ENCODE data around the gene OGFR.

DNA sequence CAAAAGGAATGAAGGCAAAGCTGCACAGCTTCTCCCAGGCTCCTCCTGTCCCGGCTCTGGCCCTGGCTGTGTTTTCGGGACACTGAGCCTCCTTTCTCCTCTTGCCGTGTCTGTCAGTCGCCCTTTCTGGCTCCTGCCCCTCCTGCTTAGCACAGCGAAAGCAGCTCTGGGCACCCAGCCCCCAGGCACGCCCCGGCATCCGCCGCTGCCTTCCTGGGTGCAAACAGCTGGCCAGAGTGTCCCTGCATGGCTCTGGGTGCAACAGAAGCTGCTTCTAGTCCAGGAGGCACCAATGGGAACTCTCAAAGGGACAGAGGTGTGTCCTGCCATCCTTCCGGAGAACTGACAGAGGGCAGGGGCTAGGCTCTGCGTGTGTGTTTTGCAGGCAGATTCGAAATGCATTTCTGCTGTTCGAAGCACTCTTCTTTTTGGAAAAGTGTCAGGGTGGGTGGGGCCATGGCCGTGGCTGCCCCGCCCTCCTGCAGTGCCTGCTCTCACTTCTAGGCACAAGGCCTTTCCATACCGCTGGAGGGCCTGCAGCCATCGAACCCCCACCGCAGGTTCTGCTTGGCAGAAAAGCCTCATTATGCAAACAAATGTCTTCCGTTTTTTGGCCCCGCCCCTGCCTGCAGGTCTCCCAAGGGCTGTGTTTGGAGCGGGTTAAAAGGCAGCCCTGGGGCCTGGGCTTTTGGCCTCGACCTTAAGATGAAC lies 27.7 kb downstream of the OGFR start:
- TF ChIP-seq EZH2 (IDR thresholded peaks at IDR 0.05; ENCODE audit: insufficient read depth, poor library complexity, severe bottlenecking): no peak
- TF ChIP-seq EZH2phosphoT487 (IDR thresholded peaks at IDR 0.05; ENCODE audit: insufficient read depth, low read depth): no peak
